ENCODE data around the gene HPCAL1.

Gene HPCAL1

GRCh38 chr2:10370895-10371294, 68.2 kb downstream of the HPCAL1 start:
- DNase-seq (ENCODE audit: low spot score): no peak

DNA sequence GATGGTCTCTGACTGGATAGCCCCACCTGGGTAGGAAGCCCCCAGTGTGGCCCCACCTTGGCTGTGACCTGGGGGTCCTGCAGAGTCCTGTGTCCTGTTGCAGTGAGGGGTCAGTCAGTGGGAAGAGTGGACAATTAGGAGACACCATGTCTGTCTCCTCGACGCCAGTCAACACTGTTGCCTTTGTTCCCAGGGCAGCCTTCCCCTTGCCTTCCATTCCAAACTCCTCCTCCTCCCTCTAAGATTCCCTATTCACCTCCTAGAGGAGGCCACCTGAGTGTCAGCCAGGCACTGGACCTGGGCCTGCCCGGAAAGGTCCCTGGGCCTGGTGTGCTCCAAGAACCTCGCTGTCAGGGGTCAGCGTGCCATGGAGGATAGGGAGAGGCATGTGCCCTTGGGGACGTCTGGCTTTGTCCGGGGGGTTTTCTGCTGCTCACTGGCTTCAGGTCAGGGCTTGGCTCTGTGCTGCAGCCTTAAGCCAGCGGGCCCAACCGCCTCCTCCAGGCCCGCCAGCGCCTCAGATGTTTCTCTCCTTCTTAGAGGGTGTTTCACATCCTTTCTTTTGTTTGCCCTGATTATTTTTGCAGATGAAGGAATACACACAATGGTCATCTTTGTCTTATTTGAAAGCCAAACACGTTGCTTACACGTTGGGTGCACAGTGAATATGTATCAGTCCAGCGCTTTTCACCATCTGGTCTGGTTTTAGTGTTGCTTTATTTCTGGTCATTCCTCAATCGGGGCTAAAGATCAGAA, 68.9 kb downstream of the HPCAL1 start:
- no peak for DNase-seq (ENCODE audit: low spot score)

DNA sequence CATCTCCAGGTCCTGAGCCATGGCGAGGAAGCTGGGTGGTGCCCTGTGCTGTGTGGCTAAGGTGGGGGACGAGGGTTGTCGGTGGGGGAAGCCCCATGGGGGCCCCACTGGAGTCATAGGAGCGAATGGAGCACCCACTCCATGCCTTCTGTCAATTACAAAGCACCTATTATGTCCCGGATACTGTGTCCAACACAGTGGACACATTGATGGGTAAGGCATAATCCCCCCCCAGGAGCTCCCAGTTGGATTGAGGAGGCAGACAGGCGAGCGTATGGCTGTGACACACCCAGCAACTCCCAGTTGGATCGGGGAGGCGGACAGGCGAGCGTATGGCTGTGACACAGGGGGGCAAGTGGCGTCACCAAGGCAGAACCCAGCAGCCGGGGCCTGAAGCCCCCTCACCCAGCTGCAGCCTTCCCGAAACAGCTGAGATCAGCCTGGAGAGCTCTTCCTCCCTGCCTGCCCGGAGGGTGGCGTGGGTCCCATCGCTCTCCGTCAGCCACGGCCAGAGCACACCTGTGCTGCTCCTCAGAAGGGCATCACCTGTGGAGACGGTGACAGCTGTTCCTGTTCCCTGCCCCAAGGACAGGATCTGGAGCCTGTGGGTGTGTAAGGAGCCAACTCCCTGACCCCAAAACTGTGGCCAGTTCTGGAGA, 69.6 kb downstream of the HPCAL1 start:
- no peak for DNase-seq (ENCODE audit: low spot score)

GRCh38 chr2:10372862-10373240, 70.1 kb downstream of the HPCAL1 start:
- no peak for DNase-seq (ENCODE audit: low spot score)

- DNase-seq (ENCODE audit: low spot score): no peak
Measured at GRCh38 chr2:10373931-10374330, 71.2 kb downstream of the HPCAL1 start.

DNA sequence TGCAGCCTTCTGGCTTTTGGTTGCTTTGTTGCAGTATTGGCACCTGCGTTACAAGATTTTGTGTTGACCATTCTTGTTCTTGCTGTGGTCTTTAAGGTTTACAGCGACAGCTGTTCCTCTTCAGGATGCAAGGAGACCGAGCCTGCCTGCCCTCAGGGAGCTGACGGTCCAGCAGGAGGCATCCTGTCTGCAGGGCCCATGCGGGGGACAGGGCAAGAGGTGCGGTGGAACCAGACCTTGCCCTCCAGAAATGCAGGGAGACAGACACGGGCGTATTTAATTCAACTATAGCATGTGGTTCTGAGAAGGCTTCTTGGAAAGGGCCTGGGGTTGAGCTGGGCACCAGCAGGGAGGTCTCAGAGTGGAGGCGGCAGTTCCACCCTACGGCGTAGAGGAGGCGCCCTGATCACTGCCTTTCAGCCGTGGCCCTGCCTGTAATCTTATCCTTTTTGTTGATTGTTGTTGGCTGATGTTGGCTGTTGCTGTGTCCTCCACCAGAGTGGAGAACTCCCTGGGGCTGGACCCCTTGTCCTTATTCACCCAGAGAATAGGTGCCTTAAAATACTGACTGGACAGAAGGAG, 71.7 kb downstream of the HPCAL1 start:
- no peak for DNase-seq (ENCODE audit: low spot score)

- no peak for DNase-seq (ENCODE audit: low spot score)
Measured at GRCh38 chr2:10375570-10376281, 73.0 kb downstream of the HPCAL1 start.

DNA sequence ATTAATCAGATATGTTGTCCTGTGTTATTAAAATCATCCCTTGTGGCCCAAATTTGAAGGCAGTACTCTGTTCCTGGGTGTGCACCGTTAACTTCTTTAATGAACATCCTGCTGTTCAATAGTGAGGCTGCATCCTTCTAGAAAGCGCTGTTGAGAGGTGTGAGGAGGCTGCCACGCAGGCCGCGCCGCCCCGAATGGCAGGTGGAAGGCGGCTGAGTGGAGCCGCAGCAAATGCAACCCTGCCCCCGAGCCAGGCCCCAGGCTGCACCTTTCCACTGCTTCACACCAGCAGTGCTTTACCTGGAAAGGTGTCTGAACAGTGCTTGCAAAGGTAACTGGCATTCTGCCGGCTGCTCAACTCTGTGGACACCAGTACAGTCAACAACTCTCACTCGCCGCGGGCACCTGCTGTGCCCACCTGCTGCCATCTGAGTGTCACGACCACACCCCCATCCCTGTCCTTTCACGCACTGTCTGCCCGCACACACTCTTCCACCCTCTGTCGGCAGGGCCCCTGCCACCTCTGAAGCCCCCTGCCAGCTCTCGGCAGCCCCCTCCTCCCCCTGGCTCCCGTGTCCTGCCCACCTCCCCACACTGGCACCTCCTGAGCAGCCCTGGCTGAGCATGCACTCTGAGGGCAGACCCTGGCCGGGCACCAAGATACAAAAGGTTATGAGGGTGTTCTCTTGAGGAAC, 74.5 kb downstream of the HPCAL1 start:
- no peak for DNase-seq (ENCODE audit: low spot score)

GRCh38 chr2:10377747-10378085, 75.0 kb downstream of the HPCAL1 start:
- no peak for DNase-seq (ENCODE audit: low spot score)

DNA sequence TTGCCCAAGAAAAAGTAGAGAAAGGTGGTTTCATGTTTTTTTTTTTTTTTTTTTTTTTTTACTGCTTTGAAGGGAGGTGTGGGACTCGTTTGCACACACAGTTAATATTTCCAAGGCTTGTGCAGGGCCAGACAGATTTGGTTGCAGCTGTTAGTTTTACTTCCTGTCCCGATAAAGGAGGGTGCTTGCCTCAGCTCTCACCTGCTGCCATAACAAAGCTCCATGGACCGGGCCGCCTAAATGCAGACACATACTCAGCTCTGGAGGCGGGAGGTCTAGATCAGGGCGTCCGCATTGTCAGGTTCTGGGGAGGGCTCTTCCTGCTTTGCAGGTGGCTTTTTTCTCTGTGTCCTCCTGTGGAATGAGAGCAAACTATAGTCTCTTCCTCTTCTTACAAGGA, 75.5 kb downstream of the HPCAL1 start:
- DNase-seq (ENCODE audit: low spot score): no peak

DNA sequence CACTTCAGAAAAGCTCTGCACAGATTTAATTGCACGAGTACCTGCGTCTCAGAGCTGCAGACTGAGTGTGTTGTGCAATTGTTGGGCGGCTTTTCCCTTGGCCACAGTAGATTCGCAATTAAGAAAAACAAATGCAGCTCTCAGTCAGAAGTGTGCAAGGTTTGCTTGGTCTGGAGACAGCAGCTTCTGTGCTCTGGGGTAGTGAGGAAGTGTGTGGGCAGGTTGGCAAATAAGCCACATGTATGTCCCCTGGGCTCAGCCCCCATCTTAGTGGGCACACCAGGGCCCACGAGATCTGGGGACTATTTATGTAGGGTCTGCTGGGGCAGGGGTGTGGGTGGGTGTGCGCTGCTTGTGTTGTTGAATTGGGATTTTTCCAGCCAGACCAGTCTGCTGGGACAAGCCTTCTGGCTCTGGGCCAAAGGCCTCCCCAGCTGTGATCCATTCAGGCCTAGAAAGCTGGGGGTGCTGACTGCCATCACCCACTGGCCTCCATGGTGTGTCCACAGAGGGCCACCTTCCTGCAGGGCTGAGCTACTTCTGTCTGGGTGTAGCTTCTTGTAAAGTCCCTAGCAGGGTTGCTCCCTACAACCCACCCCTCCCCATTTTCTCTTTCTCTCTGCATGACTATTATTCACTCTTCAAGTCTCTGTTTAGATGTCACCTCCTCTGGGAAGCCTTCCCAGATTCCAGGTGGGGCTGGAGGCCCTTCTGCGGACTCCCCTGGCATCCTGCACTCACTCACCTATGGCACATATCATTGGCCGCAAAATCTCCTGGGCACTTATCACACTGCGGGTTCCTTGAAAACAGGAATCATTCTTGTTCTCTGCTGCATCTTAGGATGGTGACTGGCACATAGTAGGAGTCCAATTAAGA, 77.6 kb downstream of the HPCAL1 start:
- no peak for DNase-seq (ENCODE audit: low spot score)

DNA sequence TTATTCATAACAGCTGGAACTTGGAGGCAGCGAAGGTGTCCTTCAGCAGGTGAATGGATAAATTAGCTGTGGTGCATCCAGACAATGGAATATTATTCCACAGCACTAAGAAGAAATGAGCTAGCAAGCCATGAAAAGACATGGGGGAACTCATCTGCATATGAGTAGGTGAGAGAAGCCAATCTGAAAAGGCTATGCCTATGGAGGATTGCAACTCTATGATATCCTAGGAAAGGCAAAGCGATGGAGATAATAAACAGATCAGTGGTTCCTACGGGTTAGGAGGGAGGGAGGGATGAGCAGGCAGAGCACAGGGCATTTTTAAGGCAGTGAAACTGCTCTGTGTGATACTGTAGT, 79.3 kb downstream of the HPCAL1 start:
- no peak for DNase-seq (ENCODE audit: low spot score)

- peak; percentile 67 for DNase-seq (ENCODE audit: low spot score)
Measured at GRCh38 chr2:10382354-10383061, 79.8 kb downstream of the HPCAL1 start.

DNA sequence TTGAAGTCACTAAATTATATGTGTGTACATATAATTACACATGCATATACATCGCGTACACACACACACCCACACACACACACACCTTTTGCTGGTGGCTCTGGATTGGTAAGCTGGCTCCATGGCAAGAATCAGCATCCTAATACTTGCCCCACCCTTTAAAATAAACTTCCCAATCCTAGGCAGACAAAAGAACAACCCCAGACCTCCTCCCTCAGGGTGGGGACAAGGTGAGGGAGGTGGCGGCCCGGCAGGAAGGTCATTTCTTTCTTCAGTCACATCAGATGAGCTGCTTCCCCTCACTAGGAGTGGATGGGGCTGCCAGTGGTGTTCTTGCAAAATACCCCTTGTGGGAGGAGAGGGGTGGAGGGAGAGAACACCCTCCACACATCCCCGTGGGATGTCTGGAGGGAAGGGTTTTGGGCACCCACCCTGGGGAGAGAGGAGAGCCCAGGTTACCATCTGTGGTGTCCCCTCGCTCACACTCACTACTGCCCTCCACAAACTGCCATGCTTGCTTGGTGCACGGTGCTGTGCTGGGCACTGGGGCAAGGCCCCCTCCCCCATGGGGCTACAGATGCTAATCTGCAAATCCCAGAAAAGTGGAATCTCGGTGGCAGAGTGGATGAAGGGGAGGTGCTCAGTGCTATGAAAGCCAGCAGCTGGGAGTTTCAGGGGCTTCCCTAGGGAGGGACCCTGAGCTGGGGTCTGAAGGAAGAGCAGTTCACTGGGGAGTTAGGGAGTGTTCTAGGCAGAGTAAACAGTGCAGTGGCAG, 81.4 kb downstream of the HPCAL1 start:
- DNase-seq (ENCODE audit: low spot score): no peak

DNA sequence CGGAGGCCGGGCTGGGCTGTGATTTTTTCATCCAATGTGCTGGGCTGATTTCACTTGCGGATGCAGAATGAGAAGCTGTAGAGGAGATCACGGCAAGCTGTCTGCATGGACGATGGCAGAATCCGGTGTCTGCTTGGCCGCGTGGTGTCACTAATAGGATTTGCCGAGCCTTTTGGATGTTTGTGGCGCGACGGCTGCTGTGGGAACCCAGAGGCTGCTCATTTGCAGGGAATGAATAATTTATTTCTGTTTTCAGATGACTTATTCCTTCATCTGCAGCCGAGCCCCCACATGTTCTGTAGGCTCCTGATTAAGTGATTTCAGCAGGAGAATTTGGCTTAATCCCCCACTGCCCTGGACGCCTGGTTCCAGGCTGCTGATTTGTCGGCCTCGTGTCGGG, 82.8 kb downstream of the HPCAL1 start:
- DNase-seq (ENCODE audit: low spot score): no peak

GRCh38 chr2:10385933-10386773, 83.4 kb downstream of the HPCAL1 start:
- DNase-seq (ENCODE audit: low spot score): no peak

DNA sequence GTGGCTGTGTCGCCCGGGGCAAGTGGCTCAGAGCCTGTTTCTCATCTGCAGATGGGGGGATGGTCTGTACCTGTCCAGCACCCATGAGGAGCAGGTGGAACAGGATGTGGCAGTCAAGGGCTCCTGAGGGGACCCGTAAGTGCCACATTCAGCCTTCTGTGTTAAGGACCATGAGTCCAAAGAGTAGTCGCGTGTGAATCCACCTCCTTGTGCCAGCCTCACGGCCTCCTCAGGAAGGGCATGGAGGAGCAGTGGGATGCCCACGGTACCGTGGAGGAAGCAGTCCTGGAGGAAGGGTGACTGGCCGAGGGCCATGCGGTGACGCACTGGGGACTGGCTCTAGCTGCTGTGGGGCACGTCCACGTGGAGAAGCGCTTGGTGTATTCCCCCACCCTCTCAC, 84.3 kb downstream of the HPCAL1 start:
- no peak for DNase-seq (ENCODE audit: low spot score)

DNA sequence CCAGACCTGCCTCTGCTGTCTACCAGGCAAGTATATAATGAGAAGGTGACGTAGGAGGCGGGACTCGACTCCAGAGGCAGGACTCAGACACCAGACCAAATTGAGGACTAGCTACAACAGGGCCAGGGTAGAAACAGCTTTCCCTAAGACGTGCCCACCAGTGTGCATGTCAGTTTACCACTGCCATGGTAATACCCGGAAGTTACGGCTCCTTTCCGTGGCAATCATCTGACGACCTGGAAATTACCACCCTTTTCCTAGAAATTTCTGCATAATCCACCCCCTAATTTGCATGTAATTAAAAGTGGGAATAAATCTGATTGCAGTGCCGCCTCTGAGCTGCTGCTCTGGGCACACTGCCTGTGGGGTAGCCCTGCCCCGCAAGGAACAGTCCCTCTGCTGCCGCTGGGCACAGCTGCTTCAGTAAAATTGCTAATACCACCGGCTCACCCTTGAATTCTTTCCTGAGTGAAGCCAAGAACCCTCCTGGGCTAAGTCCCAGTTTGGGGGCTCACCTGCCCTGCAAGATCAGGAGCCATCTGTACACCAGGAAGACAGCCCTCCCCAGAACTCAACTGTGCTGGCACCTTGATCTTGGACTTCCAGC, 86.4 kb downstream of the HPCAL1 start:
- no peak for DNase-seq (ENCODE audit: low spot score)

- DNase-seq (ENCODE audit: low spot score): no peak
Measured at GRCh38 chr2:10389573-10389972, 86.9 kb downstream of the HPCAL1 start.

Data from kidney capillary endothelial cell (primary cell).